GM19099 (cell line): ENCODE data around the gene HIP1R.
A peak's percentile ranks its signal among the peaks of the same experiment; 100 is the strongest.

ENCODE experiments used
- POLR2A ChIP-seq: IDR thresholded peaks from 3 replicates; pipeline ENCODE4 v1.6.1; 2011; ENCODE audit warnings: low read depth; ENCODE audit not compliant: insufficient read length; ENCODE audit errors: extremely low read depth

Gene HIP1R

GRCh38 chr12:122870163-122870842 is 35.0 kb downstream of the HIP1R start:
- no peak for TF ChIP-seq POLR2A

GRCh38 chr12:122870867-122871664 is 35.8 kb downstream of the HIP1R start:
- TF ChIP-seq POLR2A = no peak

- TF ChIP-seq POLR2A = no peak
Observed at GRCh38 chr12:122871851-122872780, 36.9 kb downstream of the HIP1R start.

- no peak for TF ChIP-seq POLR2A
Observed at GRCh38 chr12:122872815-122873361, 37.6 kb downstream of the HIP1R start.

- no peak for TF ChIP-seq POLR2A
Observed at GRCh38 chr12:122873540-122873939, 38.3 kb downstream of the HIP1R start.

GRCh38 chr12:122874081-122874480 is 38.8 kb downstream of the HIP1R start:
- TF ChIP-seq POLR2A = no peak

GRCh38 chr12:122875590-122876220 is 40.4 kb downstream of the HIP1R start:
- TF ChIP-seq POLR2A = peak; percentile 32

- no peak for TF ChIP-seq POLR2A
Observed at GRCh38 chr12:122876731-122877130, 41.5 kb downstream of the HIP1R start.

- no peak for TF ChIP-seq POLR2A
Observed at GRCh38 chr12:122878780-122879612, 43.7 kb downstream of the HIP1R start.

- no peak for TF ChIP-seq POLR2A
Observed at GRCh38 chr12:122880155-122880667, 45.0 kb downstream of the HIP1R start.

GRCh38 chr12:122880668-122881067 is 45.4 kb downstream of the HIP1R start:
- no peak for TF ChIP-seq POLR2A

- no peak for TF ChIP-seq POLR2A
Observed at GRCh38 chr12:122882908-122883558, 47.8 kb downstream of the HIP1R start.
